DMS79 (cell line): ENCODE measurements around the gene NPAS3.

Source experiments
- DNase-seq: peaks from one replicate; lab custom pipeline; 2025; lab: John Stamatoyannopoulos, UW

NPAS3 gene

GRCh38 chr14:33679461-33680225, 741.0 kb downstream of the NPAS3 start:
- DNase-seq = no peak

- no peak for DNase-seq
These were observed 742.2 kb downstream of the NPAS3 start for GRCh38 chr14:33680873-33681272.

DNA sequence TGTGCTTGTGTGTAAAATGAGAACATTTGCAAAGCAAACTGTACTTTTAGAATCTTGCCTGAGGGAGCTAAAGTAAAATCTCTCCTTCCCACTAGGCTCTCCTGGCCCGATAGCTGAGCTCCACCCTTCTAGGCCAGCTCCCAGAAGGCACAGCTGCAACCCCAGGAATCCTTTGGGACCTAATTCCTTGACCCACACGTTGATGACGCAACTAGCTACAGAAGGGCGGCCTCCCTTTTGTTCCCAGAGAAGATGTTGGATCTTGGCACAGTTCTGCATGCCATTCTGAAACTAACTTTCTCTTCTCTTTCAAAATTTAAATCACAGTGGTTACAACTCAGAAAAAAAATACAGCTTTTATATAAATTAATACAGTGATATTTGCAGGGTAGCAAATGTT, 744.1 kb downstream of the NPAS3 start:
- DNase-seq = no peak

GRCh38 chr14:33685026-33685425, 746.3 kb downstream of the NPAS3 start:
- no peak for DNase-seq

DNA sequence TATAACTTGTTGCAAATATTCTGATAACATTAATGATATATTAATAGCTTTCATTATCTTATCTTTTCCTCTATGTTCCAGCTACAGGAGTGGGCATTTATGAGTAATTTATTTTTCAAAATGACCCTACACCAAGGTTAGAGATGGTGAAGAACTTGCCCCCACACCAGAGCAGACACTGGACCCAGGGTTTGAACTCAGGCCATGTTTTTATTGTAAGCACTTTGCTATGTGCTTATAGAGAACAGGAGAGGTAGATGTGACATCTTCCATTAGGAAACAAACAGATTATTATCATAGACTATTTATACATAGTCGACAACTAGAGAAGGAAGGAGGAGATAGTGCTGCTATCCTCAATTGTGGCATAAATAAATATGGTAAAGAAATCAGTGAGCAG, 747.0 kb downstream of the NPAS3 start:
- no peak for DNase-seq

- no peak for DNase-seq
These were observed 747.5 kb downstream of the NPAS3 start for GRCh38 chr14:33686218-33686617.

DNA sequence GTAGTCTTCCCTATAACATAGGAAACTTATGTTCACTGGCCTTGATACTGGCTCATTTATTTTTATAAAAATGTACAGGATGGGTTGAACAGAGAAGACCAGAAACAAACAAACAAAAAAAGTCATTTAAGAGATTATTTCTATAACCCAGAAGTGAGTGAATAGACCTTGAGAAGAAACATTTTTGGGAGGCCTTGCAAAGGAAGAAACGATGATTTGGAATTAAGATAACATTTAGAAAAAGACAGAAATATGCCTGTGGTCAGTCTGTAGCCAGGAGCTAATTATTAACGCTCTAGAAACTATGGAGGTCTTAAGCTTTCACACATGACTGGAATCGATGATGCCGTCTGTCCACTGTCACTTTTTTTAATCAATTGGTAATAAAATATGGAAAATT, 748.2 kb downstream of the NPAS3 start:
- DNase-seq = no peak

DNA sequence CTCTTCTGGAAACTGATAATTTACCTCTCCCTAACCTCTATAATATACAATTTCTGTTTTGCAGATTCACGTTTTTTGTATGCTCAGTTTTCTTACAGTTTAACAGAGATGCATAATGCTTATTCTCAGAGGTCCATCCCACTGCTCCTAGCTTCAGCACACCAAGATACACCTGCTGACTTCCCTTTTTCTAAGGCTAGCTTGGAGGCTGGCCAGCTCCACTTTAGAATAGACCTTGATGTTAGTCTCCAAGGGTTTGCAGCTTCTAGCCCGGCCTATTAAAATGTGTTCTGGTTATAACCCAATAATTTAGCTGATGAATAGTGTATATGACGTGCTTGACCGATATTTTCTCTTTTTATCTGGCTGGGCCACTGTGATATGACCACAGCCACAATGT, 751.0 kb downstream of the NPAS3 start:
- no peak for DNase-seq

DNA sequence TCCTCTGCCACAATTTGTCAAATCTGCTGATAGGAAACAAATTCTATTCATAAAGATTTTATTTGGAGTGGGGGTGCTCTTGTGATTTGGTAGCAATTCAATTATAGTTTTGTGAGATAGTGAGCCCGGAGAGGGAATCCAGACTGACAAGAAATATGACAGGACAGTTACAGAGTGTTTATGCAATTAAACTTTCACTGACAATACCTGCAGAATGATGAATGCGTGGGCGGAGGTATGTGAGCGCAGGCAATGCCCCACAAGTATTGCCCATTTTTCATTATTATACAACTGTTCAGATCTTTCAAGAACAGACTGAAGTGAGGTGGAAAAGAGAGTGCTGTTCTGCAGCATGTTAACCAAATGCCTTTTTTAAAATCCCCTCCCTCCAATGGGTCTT, 753.2 kb downstream of the NPAS3 start:
- no peak for DNase-seq

- DNase-seq = no peak
These were observed 754.1 kb downstream of the NPAS3 start for GRCh38 chr14:33692762-33693161.

- no peak for DNase-seq
These were observed 754.6 kb downstream of the NPAS3 start for GRCh38 chr14:33693237-33693636.

GRCh38 chr14:33696165-33696564, 757.5 kb downstream of the NPAS3 start:
- DNase-seq = peak; percentile 70

- DNase-seq = no peak
These were observed 760.8 kb downstream of the NPAS3 start for GRCh38 chr14:33699300-33699983.

DNA sequence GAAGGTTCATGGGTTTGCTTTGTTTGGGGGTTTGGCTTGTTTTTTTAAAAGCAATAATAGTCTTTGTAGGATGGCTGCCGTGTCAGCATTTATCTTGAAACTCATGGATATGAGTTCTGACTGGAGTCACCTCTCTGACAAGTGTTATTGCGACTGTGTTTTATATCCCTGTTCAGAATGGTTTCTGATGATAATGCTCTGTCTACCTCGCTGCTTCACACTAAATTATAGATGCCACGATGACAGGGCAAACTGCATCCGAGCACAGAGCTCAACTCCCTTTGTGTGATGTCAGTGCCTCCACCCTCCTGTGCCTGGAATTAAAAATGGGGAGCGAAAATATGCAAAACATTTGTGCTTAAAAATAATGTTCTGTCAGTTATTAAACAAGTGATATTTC, 761.4 kb downstream of the NPAS3 start:
- DNase-seq = no peak

DNA sequence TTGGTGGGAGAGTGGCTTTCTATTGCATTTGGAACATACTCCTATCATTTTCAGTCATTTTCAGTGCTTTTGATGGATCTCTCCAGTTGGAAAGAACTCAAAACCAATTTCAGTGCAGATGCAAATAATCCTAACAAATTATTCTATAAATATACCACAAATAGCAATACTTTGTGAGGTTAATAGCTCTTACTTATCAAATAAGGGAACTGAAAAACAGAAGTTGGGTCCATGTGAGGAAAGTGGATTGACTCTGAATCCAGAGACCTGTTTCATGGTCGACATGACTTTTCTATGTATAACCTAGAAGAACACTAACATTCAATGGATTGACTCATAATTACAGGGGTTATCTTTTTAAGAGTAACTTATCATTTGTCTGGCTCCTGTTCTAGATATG, 763.6 kb downstream of the NPAS3 start:
- no peak for DNase-seq

DNA sequence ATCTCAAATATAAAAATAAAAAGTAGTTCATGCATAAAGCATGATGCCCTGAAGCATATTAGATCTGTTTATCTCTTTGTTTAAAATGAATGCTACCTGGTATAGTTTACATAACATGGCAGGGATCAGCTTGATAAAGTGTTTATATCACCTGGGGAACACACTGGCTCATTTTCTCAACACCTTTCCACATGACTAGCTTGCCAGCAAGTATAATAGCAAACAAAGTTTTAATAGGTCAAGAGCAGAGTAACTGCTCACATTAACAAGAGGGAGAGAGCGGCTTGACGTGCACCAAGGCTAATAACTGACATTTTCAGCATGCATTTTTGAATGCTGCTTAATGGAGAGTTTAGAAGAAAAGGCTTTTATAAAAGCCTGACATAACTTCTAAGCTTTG, 765.8 kb downstream of the NPAS3 start:
- DNase-seq = no peak

GRCh38 chr14:33705490-33705889, 766.8 kb downstream of the NPAS3 start:
- DNase-seq = no peak

- DNase-seq = no peak
These were observed 769.0 kb downstream of the NPAS3 start for GRCh38 chr14:33707716-33708115.

DNA sequence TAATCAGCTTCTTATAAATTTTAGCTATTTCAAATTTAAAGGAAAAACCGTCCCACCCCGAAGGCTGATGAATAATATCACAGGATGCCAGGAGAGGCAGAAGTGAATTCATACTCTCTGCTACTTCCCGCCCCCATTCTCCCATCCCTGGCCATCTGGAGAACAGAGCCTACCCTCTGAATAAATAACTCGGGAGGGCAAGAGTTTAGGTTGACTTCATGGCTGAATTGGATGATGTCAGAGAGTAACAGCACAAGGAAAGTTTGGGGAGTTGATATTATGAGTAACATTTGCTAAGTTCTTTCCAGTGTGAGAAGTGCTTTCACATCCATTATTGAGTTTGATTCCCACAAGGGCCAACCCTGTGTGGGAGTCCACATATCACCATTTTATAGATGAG, 770.6 kb downstream of the NPAS3 start:
- DNase-seq = no peak

DNA sequence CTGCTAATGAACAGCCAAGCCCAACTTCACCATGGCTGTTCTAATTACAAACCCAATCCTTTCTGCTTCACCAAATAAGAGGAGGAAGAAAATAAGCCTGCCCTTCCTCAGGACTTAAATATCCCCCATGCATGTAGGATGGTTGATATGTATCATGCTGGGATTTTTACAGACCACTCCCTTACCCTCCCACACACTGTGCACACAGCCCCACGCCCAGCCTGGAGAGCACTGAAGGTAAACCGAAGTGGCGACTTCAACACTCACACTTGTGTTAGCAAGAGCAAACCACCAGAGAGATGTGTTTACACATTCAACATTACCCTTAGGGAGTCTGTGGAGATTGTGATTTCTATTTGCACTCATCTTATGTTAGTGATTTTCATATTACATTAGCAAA, 771.0 kb downstream of the NPAS3 start:
- no peak for DNase-seq

DNA sequence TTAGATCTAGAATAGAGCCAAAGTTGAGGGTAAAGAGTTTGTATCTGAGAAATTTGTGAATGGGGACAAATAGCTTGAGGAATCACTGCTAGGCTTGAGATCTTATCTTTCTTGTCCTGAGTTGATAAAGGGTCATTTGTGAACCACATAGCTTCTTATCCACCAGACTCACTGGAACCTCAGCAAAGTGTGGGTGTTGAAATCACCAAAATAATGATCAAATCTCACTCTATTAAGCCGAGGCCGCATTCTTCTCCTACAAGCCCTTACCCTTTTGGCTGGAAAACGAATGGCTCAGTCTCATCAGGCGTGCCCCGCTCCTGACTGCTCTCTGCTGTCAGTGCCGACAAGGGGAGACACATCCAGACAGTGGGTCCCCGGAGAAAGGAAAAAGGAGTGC, 771.6 kb downstream of the NPAS3 start:
- DNase-seq = no peak

DNA sequence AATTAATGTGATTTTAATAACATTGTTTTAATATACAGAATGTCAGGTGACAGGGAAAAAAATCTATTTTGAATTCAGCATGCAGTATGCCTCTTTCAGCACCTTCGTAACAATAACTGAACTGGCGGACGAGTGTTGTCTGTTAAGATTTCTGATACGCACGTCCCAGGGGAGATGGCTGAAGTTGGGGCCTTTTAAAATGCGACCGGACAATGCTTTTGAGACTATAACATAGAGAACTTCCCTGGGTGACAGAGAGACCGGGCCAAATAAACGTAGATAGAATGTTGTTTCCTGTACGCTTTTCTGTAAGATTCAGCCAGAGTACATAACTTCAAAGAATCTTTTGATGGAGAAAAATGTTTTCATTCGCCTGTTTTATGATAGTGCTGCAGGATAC, 772.5 kb downstream of the NPAS3 start:
- DNase-seq = no peak

GRCh38 chr14:33711811-33712216, 773.1 kb downstream of the NPAS3 start:
- DNase-seq = no peak
